NCI-H748 (cell line): Measurements from ENCODE around the gene ING3.
"Not testable (repeated sequence)": the region's sequence is repeated elsewhere in the genome, so short reads cannot be mapped to it uniquely, and the experiment has no call there.

Experiments
- DNase-seq: peaks from one replicate; lab custom pipeline; 2025; ENCODE audit not compliant: unreplicated experiment; lab: John Stamatoyannopoulos, UW

Gene ING3

DNA sequence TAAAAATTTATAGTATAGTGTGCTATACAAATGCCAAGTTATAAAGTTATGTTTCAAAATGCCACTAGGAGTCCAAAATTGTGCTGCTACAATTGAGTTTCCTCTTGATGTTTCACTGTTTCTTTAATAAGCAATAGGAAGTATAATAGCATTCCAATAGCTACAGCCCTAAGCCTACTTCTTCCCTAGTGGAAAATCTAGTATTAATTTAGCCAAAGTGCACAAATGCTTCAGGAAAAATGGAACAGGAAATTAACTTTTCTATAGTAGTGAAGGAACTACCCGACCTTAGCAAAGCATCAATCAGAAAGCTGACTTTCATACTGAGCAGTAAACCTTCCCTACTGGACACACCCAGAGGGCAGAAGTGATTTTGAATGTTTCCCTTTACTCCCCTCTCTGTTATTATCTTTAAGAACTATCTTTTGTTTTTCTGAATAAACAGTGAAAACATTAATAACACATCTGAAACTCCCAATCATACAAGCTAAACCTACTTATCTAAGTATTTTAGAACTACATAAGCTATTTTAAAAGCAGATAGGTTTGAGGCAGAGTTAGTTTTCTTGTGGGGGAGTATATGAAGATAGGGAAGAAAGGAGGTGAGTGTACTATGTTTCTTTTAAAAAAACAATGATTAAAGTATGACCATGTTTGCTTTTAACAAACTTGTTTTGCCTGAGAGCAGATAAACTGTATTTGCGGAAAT lies 51.6 kb downstream of the ING3 start:
- DNase-seq: no peak

DNA sequence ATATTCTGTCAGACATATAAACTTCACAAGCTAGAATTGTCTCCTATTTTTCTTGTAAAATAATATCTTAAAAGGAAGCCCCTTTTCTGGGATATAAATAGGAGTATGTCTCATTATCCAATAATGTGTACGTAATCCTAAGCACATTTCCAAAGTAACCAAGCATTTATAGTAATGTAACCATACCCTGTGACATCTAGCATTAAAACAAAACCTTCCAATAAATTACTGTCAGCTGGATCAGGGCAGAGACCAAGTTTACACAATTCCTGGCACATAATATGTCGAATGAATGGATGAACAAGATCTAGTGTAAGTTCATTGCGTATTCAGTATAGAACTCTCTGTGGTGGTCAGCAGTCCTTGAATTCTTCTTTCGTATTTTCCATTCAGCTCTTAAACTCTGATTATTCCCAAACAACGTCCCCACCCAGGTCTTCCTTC lies 52.2 kb downstream of the ING3 start:
- no peak for DNase-seq

DNA sequence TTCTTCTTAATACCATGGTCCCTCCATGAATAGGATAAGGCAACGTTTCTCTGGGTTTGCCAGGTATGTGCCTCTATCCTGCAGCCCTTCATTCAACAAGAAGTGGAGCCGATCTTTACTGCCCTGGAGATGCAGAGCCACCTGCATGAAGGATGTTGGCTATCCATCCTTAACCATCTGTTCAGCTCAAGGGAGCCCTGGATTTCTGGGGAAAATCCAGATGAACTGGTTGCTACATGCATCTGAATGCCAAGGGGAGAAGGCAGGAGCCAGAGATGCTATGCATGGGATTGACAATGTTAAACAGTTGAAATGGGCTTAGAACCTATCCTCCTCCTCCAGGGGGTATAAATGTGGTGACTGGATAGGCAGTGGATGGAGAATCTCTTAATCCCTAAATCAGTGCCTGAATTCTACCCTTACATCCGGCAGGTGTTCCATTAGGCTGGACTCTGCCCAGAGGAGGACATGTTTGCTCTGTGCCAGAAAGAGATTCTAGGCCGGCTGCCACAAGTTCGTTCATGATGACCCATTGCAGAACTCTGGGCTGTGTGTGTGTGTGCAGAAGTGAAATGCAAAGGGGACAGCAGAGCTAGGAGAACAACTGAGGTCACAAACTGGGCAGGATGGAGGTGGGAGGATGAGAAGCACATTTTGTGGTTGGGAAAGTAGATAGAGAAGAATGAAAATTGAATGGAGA lies 53.6 kb downstream of the ING3 start:
- DNase-seq: no peak

DNA sequence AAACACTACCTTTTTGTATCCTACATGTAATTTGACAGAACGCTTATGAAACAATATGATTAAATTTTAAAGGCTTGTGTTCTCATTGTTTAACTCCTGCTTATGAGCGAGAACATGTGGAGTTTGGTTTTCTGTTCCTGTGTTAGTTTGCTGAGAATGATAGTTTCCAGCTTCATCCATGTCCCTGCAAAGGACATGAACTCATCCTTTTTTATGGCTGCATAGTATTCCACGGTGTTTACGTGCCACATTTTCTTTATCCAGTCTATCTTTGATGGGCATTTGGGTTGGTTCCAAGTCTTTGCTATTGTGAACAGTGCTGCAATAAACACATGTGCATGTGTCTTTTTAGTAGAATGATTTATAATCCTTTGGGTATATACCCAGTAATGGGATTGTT lies 54.5 kb downstream of the ING3 start:
- DNase-seq: not testable (repeated sequence)

DNA sequence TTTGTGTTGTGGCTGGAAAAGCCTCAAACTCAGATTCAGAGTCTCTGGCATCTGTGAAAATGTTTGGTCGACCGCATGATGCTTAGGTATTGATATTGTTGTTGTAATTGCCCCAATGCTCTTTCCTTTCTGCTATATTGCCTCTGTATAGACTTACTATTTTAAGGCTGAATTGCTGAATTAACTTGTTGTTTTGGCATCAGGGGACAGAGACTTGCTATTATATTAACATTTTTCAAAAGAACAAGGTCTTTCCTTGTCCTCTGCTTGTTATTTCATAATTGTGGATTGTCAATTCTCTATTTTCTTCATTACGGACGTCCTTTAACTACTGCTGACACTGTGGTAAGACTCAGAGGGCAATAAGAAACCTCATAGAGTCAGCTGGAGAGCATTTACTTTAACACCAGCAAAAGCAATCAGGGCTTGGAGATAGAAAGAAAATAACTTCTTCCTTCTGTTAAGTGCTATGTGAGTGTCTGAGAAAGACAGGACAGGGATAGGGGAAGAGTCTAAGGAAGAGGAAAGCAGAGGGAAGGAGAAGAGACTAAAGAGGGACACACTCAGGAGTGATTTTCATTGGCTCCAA lies 55.5 kb downstream of the ING3 start:
- no peak for DNase-seq

DNA sequence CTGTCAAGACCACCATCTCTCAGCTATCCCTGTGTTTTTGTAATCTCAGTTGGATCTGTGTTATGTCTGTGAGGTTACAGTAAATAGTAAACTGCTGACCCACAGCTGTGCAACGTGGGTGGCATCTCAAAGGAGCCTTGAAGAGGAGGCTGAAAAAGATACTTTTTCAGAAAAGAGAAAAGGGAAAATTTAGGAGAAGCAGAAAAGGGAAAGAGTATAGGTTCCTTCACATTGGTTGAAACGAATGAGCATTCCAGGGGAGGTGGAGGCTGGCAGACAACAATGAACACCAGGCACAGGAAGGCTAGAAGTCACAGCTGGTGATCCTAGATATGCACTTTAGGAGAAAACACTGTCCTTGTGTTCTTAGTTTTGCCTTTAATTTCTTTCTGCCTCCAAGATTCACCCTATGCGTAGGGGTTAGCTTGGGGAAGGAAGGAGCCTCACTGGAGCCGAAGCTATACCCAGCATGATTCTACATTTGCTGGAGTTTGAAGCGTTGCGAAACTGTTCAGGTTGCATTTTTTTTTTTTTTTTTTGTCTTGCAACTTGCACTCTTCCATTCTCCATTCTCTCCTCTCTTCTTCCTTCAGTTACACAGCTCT lies 56.2 kb downstream of the ING3 start:
- no peak for DNase-seq

DNA sequence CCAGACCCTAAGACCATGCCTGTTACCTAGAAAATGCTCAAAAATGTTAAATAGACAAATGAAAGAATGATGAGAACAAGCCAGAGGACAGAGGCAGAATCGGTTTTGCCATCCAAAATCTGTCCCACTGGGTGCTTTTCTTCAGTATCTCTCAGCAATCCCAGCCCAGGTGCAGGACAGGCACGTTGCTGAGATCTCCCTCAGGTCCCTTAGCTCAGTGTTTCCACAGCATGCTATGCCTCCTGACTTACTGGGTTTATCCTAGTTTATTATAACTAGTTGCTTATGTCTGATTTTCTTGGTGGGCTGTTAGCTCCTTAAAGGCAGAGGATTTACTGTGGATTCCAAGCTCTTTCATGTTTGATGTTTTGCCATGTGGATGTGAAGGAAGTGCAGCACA lies 58.2 kb downstream of the ING3 start:
- no peak for DNase-seq

DNA sequence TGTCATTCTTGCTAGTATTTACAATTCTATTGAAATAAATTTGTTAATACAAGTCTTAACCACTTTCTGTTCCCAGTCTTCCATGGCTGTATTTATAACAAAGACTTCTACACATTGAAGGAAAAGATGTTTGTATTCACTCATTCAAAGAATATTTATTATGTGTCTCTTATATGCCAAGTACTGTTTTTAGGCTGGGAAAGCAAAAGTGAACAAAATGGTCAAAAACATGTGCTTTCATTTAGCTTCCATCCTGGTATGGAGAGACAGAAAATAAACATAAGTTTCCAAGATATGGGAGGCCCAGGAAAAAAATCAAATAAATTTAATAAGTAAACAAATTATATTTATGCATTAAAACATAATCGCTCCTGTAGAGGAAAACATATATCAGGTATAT lies 60.8 kb downstream of the ING3 start:
- DNase-seq: no peak

DNA sequence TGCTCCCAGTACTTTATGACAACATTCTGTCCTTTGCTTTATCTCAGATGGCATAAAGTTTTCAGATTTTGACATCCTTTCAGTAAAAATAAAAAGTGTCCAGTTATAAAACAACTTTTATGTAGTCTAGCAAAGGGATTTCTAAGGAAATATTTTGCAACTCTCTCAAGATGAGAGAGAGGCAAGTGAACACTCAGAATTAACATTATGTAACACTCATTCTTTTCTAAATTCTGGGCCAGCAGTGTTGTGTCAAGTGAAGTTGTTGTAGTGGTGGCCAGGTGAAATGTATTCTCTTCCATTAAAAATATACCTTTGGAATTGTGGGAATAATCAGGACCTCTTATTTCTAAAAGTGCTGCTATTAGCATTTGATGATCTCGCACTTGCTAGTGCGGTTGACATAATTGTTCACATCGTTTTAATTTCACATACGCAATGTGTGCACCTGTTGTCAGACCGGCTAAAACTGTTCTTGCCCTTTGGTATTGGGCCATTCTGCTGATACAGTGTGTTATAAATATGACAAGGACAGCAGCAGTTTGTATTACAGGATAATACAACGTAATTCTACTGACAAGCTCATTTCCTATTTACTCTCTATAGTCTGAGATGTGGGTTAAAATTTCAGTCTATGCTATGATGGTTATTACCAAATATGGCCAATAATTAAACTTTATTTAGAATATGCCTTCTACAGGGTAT lies 61.7 kb downstream of the ING3 start:
- DNase-seq: no peak

DNA sequence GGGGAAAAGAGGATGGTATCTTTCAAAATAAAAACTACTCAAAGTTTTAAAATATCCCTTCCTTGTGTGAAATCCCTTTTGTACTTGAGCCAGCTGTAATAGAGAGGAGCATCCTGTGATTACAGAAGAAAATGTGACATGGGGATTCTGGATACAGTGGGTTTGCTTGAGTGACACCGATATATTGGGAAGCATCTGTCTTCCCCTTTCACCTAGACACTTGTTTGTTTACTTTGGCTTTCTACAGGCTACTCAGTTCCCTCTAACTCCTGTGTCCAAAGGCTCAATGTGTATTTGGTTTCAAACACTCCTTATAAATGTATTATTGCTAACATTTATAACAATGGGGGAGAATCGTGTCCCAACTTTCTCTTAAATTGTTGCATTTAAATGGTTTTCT lies 62.3 kb downstream of the ING3 start:
- no peak for DNase-seq

DNA sequence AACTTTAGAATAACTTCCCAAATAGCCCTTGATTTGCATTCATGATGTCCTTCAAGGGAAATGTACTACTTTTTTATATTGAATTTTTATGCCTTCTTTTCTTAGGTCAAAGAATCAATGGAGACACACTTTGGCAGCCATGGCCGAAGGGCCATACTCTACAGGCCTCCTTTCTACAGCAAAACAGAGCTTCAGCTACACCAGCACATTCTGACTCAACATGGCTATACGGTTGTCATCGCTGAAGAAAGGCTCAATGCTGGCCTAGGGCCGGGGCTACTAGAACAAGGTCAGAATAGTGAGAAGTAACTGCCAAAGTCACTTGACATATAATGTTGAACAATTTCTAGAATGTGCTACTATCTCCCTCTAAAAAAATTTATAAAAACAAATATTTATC lies 65.0 kb downstream of the ING3 start:
- DNase-seq: no peak

DNA sequence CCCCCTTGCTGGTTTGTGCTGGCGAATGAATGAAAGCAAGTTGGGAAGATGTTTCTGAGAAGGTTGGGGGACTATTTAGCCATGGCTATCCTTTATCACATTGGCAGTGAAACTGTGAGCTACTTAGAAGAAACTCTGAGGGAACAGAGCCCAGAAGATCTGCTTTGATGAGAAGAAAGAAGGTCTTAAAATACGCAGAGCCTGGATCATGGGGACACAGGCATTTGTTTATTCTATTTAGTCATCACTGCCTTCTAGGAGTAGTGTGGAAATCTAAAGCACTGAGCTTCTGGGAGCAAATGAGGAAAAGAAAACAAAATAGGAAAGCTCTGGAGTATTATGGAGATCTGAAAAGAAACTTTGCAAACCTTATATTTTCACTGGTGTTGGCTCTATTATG lies 66.4 kb downstream of the ING3 start:
- DNase-seq: no peak

DNA sequence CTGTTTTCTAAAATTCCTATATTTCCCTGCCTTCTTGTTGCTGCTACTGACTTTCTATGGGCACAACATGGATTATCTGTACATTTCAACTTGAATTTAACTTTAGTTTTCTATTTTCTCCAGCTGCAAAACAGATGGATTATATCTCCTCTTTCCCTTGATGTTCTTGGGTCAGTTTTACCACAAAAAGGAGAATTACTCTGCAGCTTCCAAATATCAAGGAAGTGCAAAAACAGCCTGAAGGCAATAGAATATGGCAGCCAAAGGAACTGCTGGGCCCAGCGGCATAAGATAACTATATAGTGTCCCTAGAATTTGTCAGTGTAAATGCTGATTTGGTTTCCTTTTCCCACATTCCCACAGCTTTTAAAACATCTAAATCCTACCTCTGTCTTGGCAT lies 67.0 kb downstream of the ING3 start:
- no peak for DNase-seq

DNA sequence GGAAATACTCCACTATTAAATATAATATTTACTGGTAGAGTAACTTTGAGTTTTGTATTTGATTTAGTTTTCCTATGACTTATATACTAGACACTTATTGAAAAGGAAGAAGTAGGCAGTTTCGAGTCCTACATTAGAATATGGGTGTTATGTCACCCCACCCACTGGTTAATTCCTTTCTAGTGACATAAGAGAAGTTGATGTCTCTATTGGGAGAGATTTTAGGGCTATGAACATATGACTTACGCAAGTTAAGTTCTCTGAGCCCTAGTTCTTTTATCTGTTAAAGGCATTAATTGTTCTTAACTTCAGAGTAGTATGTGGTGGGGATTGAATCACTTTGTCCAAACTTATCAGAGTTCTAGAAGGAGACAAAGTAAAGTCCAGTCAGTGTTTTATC lies 68.4 kb downstream of the ING3 start:
- no peak for DNase-seq

DNA sequence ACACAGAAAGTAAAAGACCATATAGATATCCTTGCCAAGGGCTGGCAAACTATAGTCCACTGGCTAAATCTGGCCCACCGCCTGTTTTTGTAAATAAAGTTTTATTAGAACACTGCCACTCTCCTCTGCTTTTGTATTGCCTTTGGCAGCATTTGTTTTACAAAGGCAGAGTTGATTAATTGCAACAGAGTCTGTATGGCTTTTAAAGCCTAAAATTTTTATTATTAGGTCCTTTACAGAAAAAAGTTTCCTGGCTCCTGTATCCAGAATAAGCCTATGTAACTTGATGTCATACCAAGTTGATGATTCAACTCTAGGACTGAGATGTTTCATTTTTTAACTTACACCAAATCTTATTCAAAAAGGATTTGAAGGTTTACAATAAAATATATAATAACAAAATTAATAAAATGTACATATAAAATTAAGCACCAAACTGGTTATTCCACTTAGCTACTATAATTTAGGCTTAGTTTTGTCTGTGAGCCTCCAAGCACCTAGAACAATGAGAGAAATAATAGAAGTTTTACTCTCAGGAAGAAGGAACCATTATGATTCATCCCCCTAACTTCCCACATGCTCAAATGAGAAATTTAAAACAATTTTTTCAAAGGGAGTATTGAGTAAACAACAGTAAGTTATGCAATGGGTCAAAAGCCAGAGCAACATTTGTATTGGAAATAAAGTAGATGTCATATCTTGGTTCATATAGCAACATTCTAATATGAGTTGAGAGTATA lies 69.8 kb downstream of the ING3 start:
- DNase-seq: no peak

DNA sequence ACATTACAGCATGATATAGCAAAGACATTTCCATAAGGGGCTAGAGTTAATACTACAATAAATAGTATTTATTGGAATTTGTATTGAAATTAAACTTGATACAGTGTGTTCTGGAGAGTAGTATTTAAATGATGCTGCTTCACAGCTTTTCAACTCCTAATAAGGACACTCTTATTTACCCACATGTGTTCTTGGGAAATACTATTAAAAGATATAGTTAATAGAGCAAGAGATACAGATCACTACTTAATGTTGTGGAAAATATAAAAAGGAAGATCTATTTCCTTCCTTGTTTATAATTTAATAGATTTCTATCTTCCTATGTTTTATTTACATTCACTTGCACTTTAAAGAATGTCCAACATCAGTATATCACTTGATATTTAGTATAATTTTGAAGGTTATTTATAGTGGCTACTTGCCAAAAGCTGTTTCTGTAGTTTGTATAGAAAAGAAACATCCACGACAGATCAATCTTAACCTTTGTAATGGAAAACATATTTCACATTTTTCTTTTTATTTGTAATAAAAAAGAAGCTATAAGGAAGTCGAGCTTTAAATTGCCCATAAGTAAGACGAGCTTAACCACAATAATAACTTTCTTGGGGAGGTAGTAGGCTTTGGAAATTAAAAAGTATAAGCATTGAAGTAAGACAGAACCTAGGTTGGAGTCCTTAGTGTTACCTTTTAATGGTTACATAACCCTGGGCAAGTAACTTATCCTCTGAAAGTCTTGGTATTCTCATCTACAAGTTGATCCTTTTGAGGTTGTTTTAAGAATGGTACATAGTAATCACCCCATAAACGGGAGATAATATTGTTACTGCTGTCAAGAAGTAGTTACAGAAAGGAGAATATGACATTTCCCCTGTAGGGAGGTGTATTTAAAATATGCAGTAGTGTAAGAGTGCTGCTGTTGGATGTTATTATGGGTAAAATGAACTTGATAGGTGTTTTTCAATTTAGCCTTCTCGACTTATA lies 70.7 kb downstream of the ING3 start:
- no peak for DNase-seq

DNA sequence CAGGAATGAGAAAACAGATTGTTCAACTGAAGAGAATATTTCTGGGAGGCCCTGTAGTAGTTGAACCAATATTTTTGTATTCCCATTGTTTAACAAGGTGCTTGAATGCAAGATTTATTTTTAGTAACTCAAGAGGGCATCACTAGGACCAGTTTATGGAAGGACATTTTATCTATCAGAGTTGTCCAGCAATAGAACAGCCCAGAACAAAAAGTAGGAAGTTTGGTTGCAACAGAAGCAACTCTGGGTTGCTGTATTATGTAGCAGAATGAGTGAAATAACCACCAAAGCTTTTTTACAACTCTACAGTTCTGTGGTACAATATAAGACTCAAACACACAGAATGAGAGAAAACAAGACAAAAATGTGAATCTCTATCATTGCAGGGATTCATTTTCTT lies 72.6 kb downstream of the ING3 start:
- no peak for DNase-seq

DNA sequence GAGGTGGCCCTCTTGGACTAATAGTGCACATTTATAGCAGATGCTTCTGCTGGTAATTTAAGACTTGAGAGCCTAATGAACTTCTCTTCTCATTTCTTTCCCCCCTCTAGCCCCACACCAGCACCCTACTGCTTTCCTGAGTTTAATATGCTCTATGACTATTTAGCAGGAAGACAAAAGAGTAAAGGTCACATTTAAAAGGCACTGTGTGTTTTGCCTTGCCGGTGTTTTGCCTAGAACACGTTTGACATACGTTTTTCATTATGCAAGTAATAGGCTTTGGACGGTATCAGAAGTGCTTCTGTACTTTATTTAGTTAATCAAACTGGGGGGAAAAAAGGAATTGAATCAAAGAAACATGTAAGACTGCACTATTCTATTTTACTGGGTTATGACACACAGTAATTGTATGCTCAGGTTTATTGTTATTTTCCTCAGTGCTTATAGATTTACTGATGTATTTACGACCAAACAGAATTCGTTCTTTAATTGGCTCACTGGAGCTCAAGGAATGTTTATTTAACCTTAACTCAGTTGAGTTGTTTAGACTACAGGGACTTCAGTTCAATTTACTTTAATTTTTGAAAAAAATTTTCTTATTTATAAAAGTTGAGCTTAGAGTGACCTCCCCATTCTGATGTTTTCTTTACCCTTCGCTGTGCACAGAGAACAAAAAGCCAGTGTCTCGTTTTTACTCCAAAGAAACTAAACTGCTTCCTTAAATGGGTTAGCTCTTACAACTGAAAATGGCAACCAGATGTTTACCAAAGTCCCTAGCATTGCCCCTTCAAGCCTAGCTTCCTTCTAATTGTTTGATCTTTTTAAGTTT lies 73.3 kb downstream of the ING3 start:
- no peak for DNase-seq

DNA sequence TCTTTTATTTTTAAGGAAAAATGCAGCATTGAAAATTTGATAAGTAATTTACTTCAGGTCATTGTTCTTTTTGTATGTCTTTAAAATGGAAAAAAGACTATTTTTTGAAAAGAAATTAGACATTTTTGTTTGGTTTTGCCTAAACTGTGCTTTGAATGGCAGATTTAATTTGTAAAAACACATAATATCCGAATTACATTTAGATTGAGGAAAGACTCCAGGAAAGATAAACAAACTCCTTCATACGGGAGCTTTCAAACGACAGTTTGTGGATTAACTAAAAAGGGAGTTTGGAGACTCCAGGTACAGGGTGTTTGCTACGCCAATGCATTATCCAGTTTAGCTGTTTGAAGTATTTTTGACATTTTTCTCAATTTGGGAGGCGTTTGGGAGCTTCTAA lies 74.0 kb downstream of the ING3 start:
- DNase-seq: no peak
